Neural progenitor cell (in vitro differentiated cells): ENCODE measurements around the gene FSTL4. TPM values are rescaled to one million over a fixed set of nuclear protein-coding genes. Genes with fewer than 3 reads are reported as not detected.

Experiments used
- DNase-seq: peaks from one replicate; pipeline ENCODE4 v3.0.0-alpha.2; 2016; ENCODE audit warnings: low spot score
- H2AFZ ChIP-seq: fragments of 200-600 bp; sonication (generic); replicated peaks from 2 replicates; pipeline ENCODE4 v1.6.1; 2016; ENCODE audit warnings: antibody characterized with exemption
- H3F3A ChIP-seq: fragments of 200-600 bp; sonication (generic); 2 replicates; pipeline ENCODE4 v1.6.1; 2016; ENCODE audit warnings: antibody characterized with exemption, low read depth
- H3K27ac ChIP-seq: fragments of 200-600 bp; sonication (generic); 2 replicates; pipeline ENCODE4 v1.5.1; 2016; ENCODE audit warnings: mild to moderate bottlenecking
- H3K27me3 ChIP-seq: fragments of 200-600 bp; sonication (generic); 2 replicates; pipeline ENCODE4 v1.6.1; 2016; ENCODE audit warnings: mild to moderate bottlenecking, moderate library complexity
- H3K36me3 ChIP-seq: fragments of 200-600 bp; sonication (generic); 2 replicates; pipeline ENCODE4 v1.5.1; 2016
- H3K4me1 ChIP-seq: fragments of 200-600 bp; sonication (generic); 2 replicates; pipeline ENCODE4 v1.6.1; 2016; ENCODE audit warnings: mixed run types
- H3K4me2 ChIP-seq: fragments of 200-600 bp; sonication (generic); 2 replicates; pipeline ENCODE4 v1.6.1; 2016
- H3K4me3 ChIP-seq: fragments of 200-600 bp; sonication (generic); 2 replicates; pipeline ENCODE4 v1.5.1; 2016
- H3K79me2 ChIP-seq: fragments of 200-600 bp; sonication (generic); 2 replicates; pipeline ENCODE4 v1.6.1; 2016; ENCODE audit warnings: low read depth
- H3K9ac ChIP-seq: fragments of 200-600 bp; sonication (generic); 2 replicates; pipeline ENCODE4 v1.6.1; 2016
- H3K9me3 ChIP-seq: fragments of 200-600 bp; sonication (generic); 2 replicates; pipeline ENCODE4 v1.5.1; 2016; ENCODE audit warnings: low read depth
- H4K20me1 ChIP-seq: fragments of 200-600 bp; sonication (generic); 2 replicates; pipeline ENCODE4 v1.6.1; 2016; ENCODE audit warnings: low read depth
- H3K27ac Mint-ChIP-seq: 3 replicates; pipeline ENCODE4 v1.8.0; 2021; ENCODE audit warnings: mixed read lengths
- H3K27me3 Mint-ChIP-seq: 2 replicates; pipeline ENCODE4 v1.8.0; 2022; ENCODE audit warnings: low read depth, mild to moderate bottlenecking, inconsistent platforms, moderate library complexity, mixed read lengths; ENCODE audit not compliant: insufficient read depth
- H3K36me3 Mint-ChIP-seq: 3 replicates; pipeline ENCODE4 v1.8.0; 2021; ENCODE audit warnings: mixed read lengths
- H3K4me1 Mint-ChIP-seq: 3 replicates; pipeline ENCODE4 v1.8.0; 2021; ENCODE audit warnings: mixed read lengths
- H3K4me3 Mint-ChIP-seq: 3 replicates; pipeline ENCODE4 v1.8.0; 2021; ENCODE audit warnings: mild to moderate bottlenecking, moderate library complexity, mixed read lengths
- H3K9me3 Mint-ChIP-seq: 3 replicates; pipeline ENCODE4 v1.8.0; 2020; ENCODE audit warnings: mixed read lengths
- EZH2 ChIP-seq: fragments of 200-600 bp; sonication (generic); IDR thresholded peaks from 2 replicates; pipeline ENCODE4 v1.6.1; 2017; ENCODE audit warnings: antibody characterized with exemption, mild to moderate bottlenecking, moderate library complexity
- EZH2phosphoT487 ChIP-seq: fragments of 200-600 bp; sonication (generic); IDR thresholded peaks from 2 replicates; pipeline ENCODE4 v1.6.1; 2017; ENCODE audit warnings: antibody characterized with exemption
- total RNA-seq: library from RNA; depleted of rRNA; stranded (reverse); fragments of >200 nt; gene quantifications from 2 replicates; pipeline ENCODE4 v1.2.3, GENCODE V29; 2015; ENCODE audit warnings: low replicate concordance
- TF ChIP-seq, protein P1 (sequence below): fragments of 200-600 bp; sonication (generic); IDR thresholded peaks from 2 replicates; pipeline ENCODE4 v1.5.1; 2017; ENCODE audit warnings: antibody characterized with exemption, mild to moderate bottlenecking

Gene FSTL4
- total RNA-seq, 1 donor from 2014 or later: 0.95 TPM

GRCh38 chr5:133579766-133580165, 32.6 kb downstream of the FSTL4 start:
- Mint-ChIP-seq H3K9me3 (no peaks in the 10 kb centered on the region), H3K27ac (no peak overlapping the region), H3K4me1 (no peaks in the 10 kb centered on the region), H3K4me3 (no peak overlapping the region), H3K27me3 (peaks cover 4% of the 10 kb centered on the region), H3K36me3 (no peaks in the 10 kb centered on the region)
- Histone ChIP-seq H3K27ac (no peak overlapping the region), H3K4me1 (peaks cover 3% of the 10 kb centered on the region), H3K36me3 (no peaks in the 10 kb centered on the region), H3K4me2 (no peak overlapping the region), H4K20me1 (no peaks in the 10 kb centered on the region), H3K4me3 (no peak overlapping the region), H3K27me3 (no peaks in the 10 kb centered on the region), H3K9me3 (no peaks in the 10 kb centered on the region), H2AFZ (no peak overlapping the region), H3F3A (no peaks in the 10 kb centered on the region), H3K79me2 (no peaks in the 10 kb centered on the region), H3K9ac (no peak overlapping the region)
- TF ChIP-seq, protein P1, sequence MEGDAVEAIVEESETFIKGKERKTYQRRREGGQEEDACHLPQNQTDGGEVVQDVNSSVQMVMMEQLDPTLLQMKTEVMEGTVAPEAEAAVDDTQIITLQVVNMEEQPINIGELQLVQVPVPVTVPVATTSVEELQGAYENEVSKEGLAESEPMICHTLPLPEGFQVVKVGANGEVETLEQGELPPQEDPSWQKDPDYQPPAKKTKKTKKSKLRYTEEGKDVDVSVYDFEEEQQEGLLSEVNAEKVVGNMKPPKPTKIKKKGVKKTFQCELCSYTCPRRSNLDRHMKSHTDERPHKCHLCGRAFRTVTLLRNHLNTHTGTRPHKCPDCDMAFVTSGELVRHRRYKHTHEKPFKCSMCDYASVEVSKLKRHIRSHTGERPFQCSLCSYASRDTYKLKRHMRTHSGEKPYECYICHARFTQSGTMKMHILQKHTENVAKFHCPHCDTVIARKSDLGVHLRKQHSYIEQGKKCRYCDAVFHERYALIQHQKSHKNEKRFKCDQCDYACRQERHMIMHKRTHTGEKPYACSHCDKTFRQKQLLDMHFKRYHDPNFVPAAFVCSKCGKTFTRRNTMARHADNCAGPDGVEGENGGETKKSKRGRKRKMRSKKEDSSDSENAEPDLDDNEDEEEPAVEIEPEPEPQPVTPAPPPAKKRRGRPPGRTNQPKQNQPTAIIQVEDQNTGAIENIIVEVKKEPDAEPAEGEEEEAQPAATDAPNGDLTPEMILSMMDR: no peak
- TF ChIP-seq EZH2phosphoT487 (no peak), EZH2 (no peak)
- no peak for DNase-seq

- Histone ChIP-seq H4K20me1 (peaks cover 14% of the 10 kb centered on the region), H3K27me3 (no peaks in the 10 kb centered on the region), H3K36me3 (no peaks in the 10 kb centered on the region), H3K9me3 (no peaks in the 10 kb centered on the region), H3K79me2 (no peaks in the 10 kb centered on the region), H3K4me1 (no peaks in the 10 kb centered on the region), H2AFZ (no peak overlapping the region), H3F3A (no peaks in the 10 kb centered on the region), H3K4me3 (no peak overlapping the region), H3K4me2 (no peak overlapping the region), H3K9ac (no peak overlapping the region), H3K27ac (no peak overlapping the region)
- Mint-ChIP-seq H3K27me3 (peaks cover 9% of the 10 kb centered on the region), H3K27ac (no peak overlapping the region), H3K36me3 (no peaks in the 10 kb centered on the region), H3K9me3 (no peaks in the 10 kb centered on the region), H3K4me3 (no peak overlapping the region), H3K4me1 (no peaks in the 10 kb centered on the region)
- no peak for DNase-seq
- TF ChIP-seq EZH2phosphoT487 (no peak), EZH2 (no peak)
- TF ChIP-seq, protein P1: no peak
These were observed 43.0 kb downstream of the FSTL4 start for GRCh38 chr5:133569347-133569746.

- peaks cover 14% of the 10 kb centered on the region for H4K20me1 ChIP-seq
- Mint-ChIP-seq H3K4me3 (no peak overlapping the region), H3K4me1 (no peaks in the 10 kb centered on the region), H3K36me3 (no peaks in the 10 kb centered on the region), H3K27me3 (peaks cover 7% of the 10 kb centered on the region), H3K9me3 (no peaks in the 10 kb centered on the region), H3K27ac (no peak overlapping the region)
- H3K27me3 ChIP-seq: no peaks in the 10 kb centered on the region
- H3K9me3 ChIP-seq: no peaks in the 10 kb centered on the region
- H3K4me1 ChIP-seq: no peaks in the 10 kb centered on the region
- DNase-seq: peak; percentile 76
- H3K4me3 ChIP-seq: no peak overlapping the region
- TF ChIP-seq, protein P1: no peak
- TF ChIP-seq EZH2 (no peak), EZH2phosphoT487 (no peak)
- H3K36me3 ChIP-seq: no peaks in the 10 kb centered on the region
- no peak overlapping the region for H3K27ac ChIP-seq
- no peak overlapping the region for H2AFZ ChIP-seq
- H3K4me2 ChIP-seq: no peak overlapping the region
- H3K9ac ChIP-seq: no peak overlapping the region
- H3K79me2 ChIP-seq: no peaks in the 10 kb centered on the region
- no peaks in the 10 kb centered on the region for H3F3A ChIP-seq
These were observed 46.3 kb downstream of the FSTL4 start for GRCh38 chr5:133565993-133566392.
